NOMO-1 (cell line): ENCODE results near the gene PIK3CB.
A peak's percentile ranks its signal among the peaks of the same experiment; 100 is the strongest.
"Not testable (repeated sequence)": the region's sequence is repeated elsewhere in the genome, so short reads cannot be mapped to it uniquely, and the experiment has no call there.

Experiments
- DNase-seq, 2 experiments: peaks; one replicate each; lab custom pipeline; 2025; ENCODE audit not compliant: unreplicated experiment in 2 of 2; lab: John Stamatoyannopoulos, UW

The PIK3CB gene

GRCh38 chr3:138768946-138769345, 65.8 kb downstream of the PIK3CB start:
- no peak for DNase-seq

GRCh38 chr3:138768125-138768524, 66.6 kb downstream of the PIK3CB start:
- no peak for DNase-seq

GRCh38 chr3:138767498-138768104, 67.1 kb downstream of the PIK3CB start:
- no peak for DNase-seq

- DNase-seq: no peak
Measured at GRCh38 chr3:138761002-138761401, 73.7 kb downstream of the PIK3CB start.

GRCh38 chr3:138748190-138748589, 86.5 kb downstream of the PIK3CB start:
- no peak for DNase-seq

GRCh38 chr3:138747225-138747624, 87.5 kb downstream of the PIK3CB start:
- DNase-seq: no peak

- DNase-seq: no peak
Measured at GRCh38 chr3:138740072-138740471, 94.7 kb downstream of the PIK3CB start.

- DNase-seq: peak in 1 of 2 experiments; percentile 56
Measured at GRCh38 chr3:138732456-138732855, 102.3 kb downstream of the PIK3CB start.

GRCh38 chr3:138726946-138727730, 107.6 kb downstream of the PIK3CB start:
- DNase-seq: no peak

- not testable (repeated sequence) for DNase-seq
Measured at GRCh38 chr3:138726042-138726441, 108.7 kb downstream of the PIK3CB start.

- no peak for DNase-seq
Measured at GRCh38 chr3:138725116-138725515, 109.6 kb downstream of the PIK3CB start.

GRCh38 chr3:138724443-138724842, 110.3 kb downstream of the PIK3CB start:
- DNase-seq: no peak

- no peak for DNase-seq
Measured at GRCh38 chr3:138718849-138719248, 115.9 kb downstream of the PIK3CB start.

GRCh38 chr3:138717348-138717747, 117.4 kb downstream of the PIK3CB start:
- no peak for DNase-seq

- no peak for DNase-seq
Measured at GRCh38 chr3:138712086-138712485, 122.6 kb downstream of the PIK3CB start.

GRCh38 chr3:138705675-138706074, 129.1 kb downstream of the PIK3CB start:
- DNase-seq: no peak

GRCh38 chr3:138696666-138697370, 137.9 kb downstream of the PIK3CB start:
- no peak for DNase-seq

GRCh38 chr3:138694287-138695007, 140.3 kb downstream of the PIK3CB start:
- no peak for DNase-seq

GRCh38 chr3:138692152-138692551, 142.6 kb downstream of the PIK3CB start:
- no peak for DNase-seq

- no peak for DNase-seq
Measured at GRCh38 chr3:138691351-138691750, 143.4 kb downstream of the PIK3CB start.

- DNase-seq: no peak
Measured at GRCh38 chr3:138690036-138690435, 144.7 kb downstream of the PIK3CB start.
